Activated B cell treated with CpG ODN at 0.5 μM for 24 hours (primary cell): ENCODE data around the gene ZNF629. TPM values are rescaled to one million over a fixed set of nuclear protein-coding genes. Genes with fewer than 3 reads are reported as not detected.

Source experiments
- ATAC-seq: fragments of 200-7000 bp; cut with Tn5 transposase; one replicate; pipeline ENCODE4 v1.10.0; 2021; ENCODE audit warnings: low read depth, mild to moderate bottlenecking, moderate library complexity
- CTCF ChIA-PET: fragments of 350-600 bp; sonication (Branson Sonifier 250); formaldehyde crosslinking; loops from one replicate; lab custom pipeline; 2021; ENCODE audit warnings: antibody characterized with exemption; lab: Charles Lee
- POLR2A ChIA-PET: fragments of 350-600 bp; sonication (Branson Sonifier 250); formaldehyde crosslinking; loops from one replicate; lab custom pipeline; 2021; ENCODE audit warnings: antibody characterized with exemption; lab: Charles Lee
- DNase-seq: peaks from one replicate; pipeline ENCODE4 v3.0.0; 2022
- H3K27ac Mint-ChIP-seq: one replicate; pipeline ENCODE4 v1.8.0; 2020; ENCODE audit warnings: mixed read lengths
- H3K27me3 Mint-ChIP-seq: one replicate; pipeline ENCODE4 v1.8.0; 2021; ENCODE audit warnings: mixed read lengths
- H3K36me3 Mint-ChIP-seq: one replicate; pipeline ENCODE4 v1.8.0; 2021; ENCODE audit warnings: low read depth, mixed read lengths
- H3K4me1 Mint-ChIP-seq: one replicate; pipeline ENCODE4 v1.8.0; 2021; ENCODE audit warnings: mixed read lengths
- H3K4me3 Mint-ChIP-seq: one replicate; pipeline ENCODE4 v1.8.0; 2020; ENCODE audit warnings: mild to moderate bottlenecking, mixed read lengths
- H3K9me3 Mint-ChIP-seq: one replicate; pipeline ENCODE4 v1.8.0; 2020; ENCODE audit warnings: mixed read lengths
- CTCF ChIP-seq: fragments of 200-600 bp; IDR thresholded peaks from one replicate; pipeline ENCODE4 v1.8.0; 2022; ENCODE audit warnings: antibody characterized with exemption, mild to moderate bottlenecking
- intact Hi-C: fragments of 100-400 bp; cut with micrococcal nuclease; formaldehyde crosslinking; loops from one replicate; pipeline ENCODE4 v1.15.1; 2024
- total RNA-seq: library from RNA; stranded (reverse); gene quantifications from 2 replicates; pipeline ENCODE4 v1.2.3, GENCODE V29; 2022

ZNF629 gene
- total RNA-seq, 1 donor from 2014 or later = 9.1 TPM

- H3K4me1 Mint-ChIP-seq = peaks cover 19% of the 10 kb centered on the region
- H3K27ac Mint-ChIP-seq = no peak overlapping the region
- POLR2A ChIA-PET = interaction anchor here (0.6 to 1.0 kb wide), 4 partner anchors 35 to 1997 kb away, joined by 3 to 5 read pairs (median 4); no protein-coding TSS in a partner anchor
- no peaks in the 10 kb centered on the region for H3K9me3 Mint-ChIP-seq
- H3K4me3 Mint-ChIP-seq = no peak overlapping the region
- no peak for TF ChIP-seq CTCF
- DNase-seq (no peak), ATAC-seq (no peak)
- H3K27me3 Mint-ChIP-seq = no peaks in the 10 kb centered on the region
- intact Hi-C loops = loop anchor here (5.0 kb wide), 1 partner anchor 36 kb away; no protein-coding TSS in a partner anchor
- H3K36me3 Mint-ChIP-seq = no peaks in the 10 kb centered on the region
- CTCF ChIA-PET = no interaction called here
Observed at GRCh38 chr16:30808146-30808545, 21.1 kb upstream of the ZNF629 start.

GRCh38 chr16:30805370-30806169 lies 18.6 kb upstream of the ZNF629 start:
- Mint-ChIP-seq H3K9me3 (no peaks in the 10 kb centered on the region), H3K36me3 (no peaks in the 10 kb centered on the region)
- POLR2A ChIA-PET = interaction anchor here (0.5 to 3.0 kb wide), 25 partner anchors 9 to 374 kb away, joined by 3 to 27 read pairs (median 4); partner anchors contain the start of genes CTF1, FUS, PHKG2 and PRR14

GRCh38 chr16:30805056-30805369 lies 18.0 kb upstream of the ZNF629 start:
- intact Hi-C loops = loop anchor here (1.0 to 5.0 kb wide), 3 partner anchors 18 to 70 kb away; partner anchors contain the start of gene ZNF629

More at GRCh38 chr16:30805370-30806169, 18.6 kb upstream of the ZNF629 start:
- CTCF ChIA-PET = interaction anchor here (1.0 to 2.4 kb wide), 7 partner anchors 9 to 136 kb away, joined by 3 to 10 read pairs (median 5); partner anchors contain the start of gene ZNF629
- H3K27ac Mint-ChIP-seq = peak overlapping the region; percentile 30
- DNase-seq (peak; percentile 54), ATAC-seq (peak; percentile 73)
- H3K27me3 Mint-ChIP-seq = no peaks in the 10 kb centered on the region
- peak overlapping the region; percentile 82 for H3K4me3 Mint-ChIP-seq
- no peak for TF ChIP-seq CTCF
- H3K4me1 Mint-ChIP-seq = peaks cover 22% of the 10 kb centered on the region
- intact Hi-C loops = loop anchor here (1.0 to 5.0 kb wide), 3 partner anchors 18 to 70 kb away; partner anchors contain the start of gene ZNF629

GRCh38 chr16:30802936-30803335 lies 15.9 kb upstream of the ZNF629 start:
- no peak for ATAC-seq
- intact Hi-C loops = no loop called here
- H3K4me3 Mint-ChIP-seq = no peak overlapping the region
- H3K9me3 Mint-ChIP-seq = no peaks in the 10 kb centered on the region
- no peaks in the 10 kb centered on the region for H3K27me3 Mint-ChIP-seq
- POLR2A ChIA-PET = interaction anchor here (0.6 kb wide), 2 partner anchors 27 to 503 kb away, joined by 3 to 7 read pairs; no protein-coding TSS in a partner anchor
- no peaks in the 10 kb centered on the region for H3K36me3 Mint-ChIP-seq
- no peak for TF ChIP-seq CTCF
- CTCF ChIA-PET = no interaction called here
- H3K27ac Mint-ChIP-seq = no peak overlapping the region
- peaks cover 20% of the 10 kb centered on the region for H3K4me1 Mint-ChIP-seq
- no peak for DNase-seq

More at GRCh38 chr16:30805056-30805369, 18.0 kb upstream of the ZNF629 start:
- DNase-seq = no peak
- ChIA-PET CTCF (interaction anchor here (1.0 to 2.4 kb wide), 6 partner anchors 9 to 97 kb away, joined by 3 to 10 read pairs (median 6); partner anchors contain the start of gene ZNF629), POLR2A (interaction anchor here (0.6 to 3.0 kb wide), 21 partner anchors 9 to 375 kb away, joined by 3 to 27 read pairs (median 4); partner anchors contain the start of genes CTF1, FUS, PHKG2 and PRR14)
- Mint-ChIP-seq H3K36me3 (no peaks in the 10 kb centered on the region), H3K27me3 (no peaks in the 10 kb centered on the region), H3K4me1 (peaks cover 22% of the 10 kb centered on the region), H3K27ac (peak overlapping the region; percentile 30), H3K4me3 (peak overlapping the region; percentile 82), H3K9me3 (no peaks in the 10 kb centered on the region)
- ATAC-seq = no peak
- no peak for TF ChIP-seq CTCF
